Retinal pigment epithelial cell (primary cell): Measurements from ENCODE around the gene KCNQ1.

Source experiments
- DNase-seq: peaks from one replicate; pipeline ENCODE4 v3.0.0-alpha.2; 2010; ENCODE audit warnings: low read depth
- H3K4me3 ChIP-seq: 2 replicates; pipeline ENCODE4 v1.5.1; 2011; ENCODE audit warnings: mild to moderate bottlenecking, low read length, control low read depth, moderate library complexity
- CTCF ChIP-seq: conservative IDR thresholded peaks from 2 replicates; pipeline ENCODE4 v1.5.1; 2011; ENCODE audit warnings: low read depth, low read length, control low read depth, inconsistent platforms

KCNQ1 gene

GRCh38 chr11:2738551-2739431, 294.0 kb downstream of the KCNQ1 start:
- TF ChIP-seq CTCF, result no peak
- DNase-seq, result no peak
- no peak overlapping the region for H3K4me3 ChIP-seq

GRCh38 chr11:2739531-2740274, 294.9 kb downstream of the KCNQ1 start:
- DNase-seq, result no peak
- no peak for TF ChIP-seq CTCF
- H3K4me3 ChIP-seq, result no peak overlapping the region

- TF ChIP-seq CTCF, result no peak
- H3K4me3 ChIP-seq, result no peak overlapping the region
- DNase-seq, result no peak
Measured at GRCh38 chr11:2740275-2740940, 295.6 kb downstream of the KCNQ1 start.

- TF ChIP-seq CTCF, result no peak
- DNase-seq, result no peak
- no peak overlapping the region for H3K4me3 ChIP-seq
Measured at GRCh38 chr11:2741006-2741376, 296.2 kb downstream of the KCNQ1 start.

- no peak for DNase-seq
- no peak for TF ChIP-seq CTCF
- H3K4me3 ChIP-seq, result no peak overlapping the region
Measured at GRCh38 chr11:2741377-2742131, 296.7 kb downstream of the KCNQ1 start.

GRCh38 chr11:2742201-2742600, 297.4 kb downstream of the KCNQ1 start:
- DNase-seq, result no peak
- no peak overlapping the region for H3K4me3 ChIP-seq
- TF ChIP-seq CTCF, result no peak
